ENCODE data around the gene RAX.

Gene RAX

GRCh38 chr18:59272891-59273758 lies at the start of gene RAX:
TSS of gene RAX (minus strand) at chr18:59273454. CDS start at chr18:59273206, 248 bp downstream.
- no peak for DNase-seq (ENCODE audit: low read depth)

DNA sequence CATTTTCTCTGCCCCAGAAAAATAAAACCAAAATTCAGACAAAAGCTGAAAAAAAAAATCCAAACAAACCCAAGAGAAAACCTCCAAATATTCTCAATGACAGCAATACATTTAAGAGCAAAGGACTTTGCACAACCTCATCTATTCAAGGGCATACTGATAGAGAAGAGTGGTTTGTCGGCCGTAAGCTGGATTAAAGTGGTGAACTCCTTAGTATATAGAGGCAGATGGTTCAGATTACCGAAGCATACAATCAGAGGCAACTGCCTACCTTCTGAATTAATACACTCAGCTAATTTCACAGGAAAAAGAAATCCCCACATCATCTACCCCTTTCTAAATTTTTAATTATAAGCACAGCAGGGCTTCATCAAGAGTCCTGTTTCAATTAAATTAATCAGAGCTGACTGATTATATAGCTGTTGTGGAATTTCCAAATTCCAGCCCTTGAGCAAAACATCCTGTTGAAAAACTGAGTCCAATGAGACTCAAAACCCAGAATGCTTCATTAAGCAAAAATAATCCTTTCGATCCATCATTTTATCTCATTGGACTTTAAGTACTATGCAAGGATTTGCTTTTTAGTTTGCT lies 45.3 kb upstream of the RAX start, which contains the start of gene CPLX4:
CPLX4 (minus strand) TSS at position 190 of the 591 bp plus-strand sequence; CDS start at position 3, 187 bp downstream.
- no peak for DNase-seq (ENCODE audit: low read depth)

GRCh38 chr18:59311631-59312030 lies 38.4 kb upstream of the RAX start:
- no peak for DNase-seq (ENCODE audit: low read depth)

DNA sequence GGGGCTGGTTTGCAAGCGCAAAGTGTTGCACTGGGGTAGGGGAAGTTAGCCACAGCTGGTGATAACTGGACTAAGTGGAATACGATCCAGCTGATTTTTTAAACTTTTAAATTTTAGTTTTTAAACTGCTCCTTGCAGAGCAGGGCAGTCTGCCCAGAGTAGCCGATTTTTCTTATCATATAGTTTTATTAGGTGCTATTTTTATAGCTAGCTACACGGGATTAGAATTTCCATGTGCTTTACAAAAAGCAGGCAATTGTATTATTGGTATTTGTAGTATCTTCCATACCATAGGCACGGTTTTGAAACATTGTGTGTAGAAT lies 35.6 kb upstream of the RAX start:
- DNase-seq (ENCODE audit: low read depth), result no peak

GRCh38 chr18:59308248-59308937 lies 35.1 kb upstream of the RAX start:
- peak; percentile 11 for DNase-seq (ENCODE audit: low read depth)

DNA sequence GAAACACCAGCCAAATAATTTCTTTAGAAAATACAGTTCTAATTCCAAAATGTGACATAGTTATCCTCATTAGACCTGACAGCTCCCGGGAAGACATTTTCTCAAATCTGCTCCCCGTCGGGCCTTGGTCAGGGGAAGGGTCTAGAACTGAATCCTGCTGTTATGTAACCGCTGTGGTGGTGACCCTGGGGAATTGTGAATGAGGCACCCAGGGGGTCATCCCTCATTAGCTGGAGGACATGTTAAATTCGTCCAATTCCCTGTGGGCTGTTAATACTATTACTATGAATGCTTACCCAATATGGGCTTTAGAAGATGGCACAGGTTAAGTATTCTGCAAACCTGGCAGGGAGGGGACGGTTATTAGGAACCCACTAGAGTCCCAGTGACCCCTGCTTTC lies 33.4 kb upstream of the RAX start:
- no peak for DNase-seq (ENCODE audit: low read depth)

DNA sequence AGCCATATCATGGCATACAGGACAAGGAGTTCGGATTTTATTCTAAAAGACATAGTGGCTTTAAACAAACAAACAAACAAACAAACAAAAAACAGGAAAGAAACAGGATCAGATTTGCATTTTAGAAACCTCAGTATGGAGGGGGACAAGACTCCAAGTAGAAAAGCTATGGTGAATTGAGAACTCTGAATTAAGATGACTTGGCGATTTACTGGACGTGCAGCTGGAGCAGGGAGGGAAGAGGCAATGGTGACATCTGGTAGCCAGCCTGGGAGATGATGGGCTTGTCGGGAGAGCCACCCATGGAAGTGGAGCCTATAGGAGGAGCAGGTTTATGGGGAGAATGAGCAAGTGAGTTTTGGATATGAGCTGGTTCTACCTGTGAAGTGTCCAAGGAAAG lies 32.0 kb upstream of the RAX start:
- DNase-seq (ENCODE audit: low read depth), result no peak

DNA sequence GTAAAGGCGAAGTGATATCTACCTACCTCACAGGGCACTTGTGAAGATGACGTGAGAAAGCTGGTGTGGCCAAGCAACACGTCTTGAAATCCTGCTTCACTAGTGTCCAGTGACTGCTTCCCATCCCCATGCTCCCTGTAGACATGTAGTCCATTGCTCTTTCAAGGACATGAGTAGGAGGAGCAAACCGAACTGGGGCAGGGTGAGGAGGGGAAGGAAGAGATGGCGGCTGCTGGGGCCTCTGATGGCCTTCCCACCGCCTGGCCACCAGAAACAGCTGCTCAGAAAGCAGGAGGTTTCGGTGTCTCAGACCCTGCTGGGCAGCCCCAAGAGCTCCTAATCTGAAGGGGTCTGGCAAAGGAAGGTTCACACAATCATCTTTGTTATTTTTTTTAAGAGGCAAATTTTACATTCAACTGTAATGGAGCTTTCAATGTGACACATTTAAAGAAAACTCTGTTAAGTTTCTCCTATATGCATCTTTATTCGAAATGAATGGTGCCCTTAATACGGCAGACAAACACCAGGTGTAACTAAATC lies 30.5 kb upstream of the RAX start:
- no peak for DNase-seq (ENCODE audit: low read depth)

GRCh38 chr18:59303006-59303405 lies 29.8 kb upstream of the RAX start:
- DNase-seq (ENCODE audit: low read depth), result no peak

DNA sequence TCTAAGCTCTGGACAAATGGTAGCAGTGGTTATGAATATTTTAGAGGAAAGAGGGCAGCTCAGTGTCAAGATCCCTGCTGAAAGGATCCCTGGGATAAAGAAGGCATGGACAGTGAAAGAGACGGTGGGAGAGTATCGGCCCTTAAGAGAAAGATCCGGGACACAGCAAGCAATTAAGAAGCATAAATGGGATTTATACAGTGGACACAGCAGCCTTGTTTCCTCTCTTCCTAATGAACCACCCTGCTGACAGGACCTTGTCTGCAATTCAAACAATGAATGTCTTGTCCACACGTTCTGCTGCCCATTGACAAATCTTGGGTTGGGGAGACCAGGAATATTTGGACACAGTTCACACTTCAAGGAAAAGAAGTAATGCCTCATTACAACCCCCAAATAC lies 28.7 kb upstream of the RAX start:
- DNase-seq (ENCODE audit: low read depth), result no peak

DNA sequence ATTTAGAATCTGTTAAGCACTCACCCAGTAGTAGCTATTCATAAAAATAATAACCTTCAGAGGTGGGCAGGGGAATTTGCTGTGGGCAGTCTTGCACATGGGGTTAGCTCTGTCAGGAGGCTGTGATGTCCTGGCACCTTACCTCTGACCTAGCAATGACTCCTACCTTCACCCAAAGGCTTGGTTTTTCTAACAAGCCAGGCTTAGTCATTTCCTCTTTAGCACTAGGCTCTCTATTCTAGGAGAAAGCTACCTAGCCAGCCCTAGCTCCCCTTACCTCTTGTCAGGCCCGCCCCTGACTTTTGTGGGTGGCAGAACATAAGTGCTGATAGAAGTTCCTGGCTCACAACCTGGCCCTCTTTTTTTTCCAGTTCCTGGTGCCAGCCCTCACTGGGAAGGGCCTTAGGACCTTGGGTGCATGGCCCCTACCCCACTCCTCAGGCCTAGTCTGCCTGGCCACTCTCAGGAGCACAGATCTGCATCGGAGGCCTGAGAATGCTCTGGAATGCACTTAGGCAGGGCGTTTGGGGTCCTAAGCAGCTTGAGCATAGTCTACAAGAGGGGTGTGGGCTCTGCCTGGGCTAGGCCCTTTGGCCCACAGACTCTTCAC lies 27.5 kb upstream of the RAX start:
- DNase-seq (ENCODE audit: low read depth), result no peak

DNA sequence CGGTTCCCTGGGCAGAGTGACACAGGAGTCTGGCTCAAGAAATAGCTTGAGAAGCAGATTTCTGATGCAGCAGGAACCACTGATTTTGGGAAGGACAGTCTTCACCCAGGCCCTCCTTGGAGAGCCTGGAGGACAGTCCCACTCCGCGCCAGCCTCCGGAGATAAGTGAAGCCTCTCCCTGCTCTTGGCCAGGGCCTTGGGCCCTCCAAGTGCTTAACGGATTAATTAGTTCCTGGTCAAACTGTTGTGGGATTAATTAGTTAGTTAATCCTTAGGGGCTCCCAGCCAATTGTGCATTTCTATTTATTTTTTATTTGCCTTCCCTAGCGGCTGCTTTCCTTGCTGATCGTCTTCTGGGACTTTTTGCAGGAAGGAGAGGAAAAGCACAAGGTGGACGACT lies 25.6 kb upstream of the RAX start:
- DNase-seq (ENCODE audit: low read depth), result no peak

GRCh38 chr18:59293317-59293716 lies 20.1 kb upstream of the RAX start:
- DNase-seq (ENCODE audit: low read depth), result no peak

DNA sequence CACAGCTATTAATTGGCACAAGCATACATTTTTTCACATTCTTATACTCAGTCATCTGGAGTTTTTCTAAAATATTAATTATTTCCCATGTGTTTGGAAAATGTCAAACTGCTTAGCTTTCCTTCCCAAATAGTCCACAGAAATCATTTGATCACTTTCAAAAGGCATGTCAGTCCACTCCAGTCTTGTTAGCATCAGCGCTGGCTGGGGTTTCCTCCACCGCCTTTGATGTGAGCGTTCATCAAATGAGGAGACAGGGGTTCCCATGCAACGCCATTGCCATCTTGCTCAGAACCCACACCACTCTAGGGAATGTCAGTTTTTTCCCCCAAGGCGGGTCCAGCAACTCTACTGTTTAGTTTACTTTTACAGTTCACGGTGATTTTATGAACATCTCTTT lies 13.1 kb upstream of the RAX start:
- DNase-seq (ENCODE audit: low read depth), result no peak

GRCh38 chr18:59282341-59282740 lies 9.1 kb upstream of the RAX start:
- DNase-seq (ENCODE audit: low read depth), result no peak

GRCh38 chr18:59279722-59280121 lies 6.5 kb upstream of the RAX start:
- DNase-seq (ENCODE audit: low read depth), result no peak

DNA sequence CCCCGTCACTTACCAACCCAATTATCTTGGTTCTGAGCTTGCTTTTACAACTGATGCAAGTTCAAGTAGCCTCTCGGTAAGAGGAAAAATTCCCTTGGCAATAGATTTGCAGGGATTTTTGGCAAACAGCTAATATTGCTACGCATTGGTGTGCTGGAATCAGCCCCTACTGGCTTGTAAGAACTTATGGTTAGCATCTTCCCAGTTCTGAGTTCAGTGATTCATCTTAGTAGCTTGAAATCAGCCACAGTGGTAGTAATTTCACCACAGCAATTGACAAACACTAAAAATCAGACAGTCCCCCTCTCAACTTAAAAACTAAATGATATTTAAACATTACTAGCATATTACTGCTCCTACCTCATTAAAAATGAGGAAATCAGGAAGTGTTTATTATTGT lies 5.9 kb upstream of the RAX start:
- DNase-seq (ENCODE audit: low read depth), result no peak

GRCh38 chr18:59278793-59279192 lies 5.5 kb upstream of the RAX start:
- DNase-seq (ENCODE audit: low read depth), result no peak

DNA sequence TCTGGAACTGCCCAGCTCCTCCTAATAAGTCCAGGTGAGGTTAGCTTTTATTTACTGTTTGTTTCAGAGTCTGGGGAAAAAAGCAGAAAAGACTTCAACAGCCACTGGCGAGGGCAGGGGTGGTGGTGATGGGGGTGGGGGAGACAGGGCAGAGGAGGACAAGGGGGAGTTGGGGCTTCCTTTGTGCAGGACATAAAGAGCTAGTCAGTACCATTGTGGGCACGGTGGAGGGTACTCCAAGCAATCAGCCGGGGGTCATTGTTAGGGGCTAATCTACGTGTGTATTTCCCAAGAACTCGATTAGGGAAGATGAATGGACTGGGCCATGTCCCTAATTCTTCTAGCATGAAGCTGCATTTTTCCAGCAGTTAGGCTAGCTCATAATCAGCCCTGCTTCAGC lies 2.8 kb upstream of the RAX start:
- no peak for DNase-seq (ENCODE audit: low read depth)

DNA sequence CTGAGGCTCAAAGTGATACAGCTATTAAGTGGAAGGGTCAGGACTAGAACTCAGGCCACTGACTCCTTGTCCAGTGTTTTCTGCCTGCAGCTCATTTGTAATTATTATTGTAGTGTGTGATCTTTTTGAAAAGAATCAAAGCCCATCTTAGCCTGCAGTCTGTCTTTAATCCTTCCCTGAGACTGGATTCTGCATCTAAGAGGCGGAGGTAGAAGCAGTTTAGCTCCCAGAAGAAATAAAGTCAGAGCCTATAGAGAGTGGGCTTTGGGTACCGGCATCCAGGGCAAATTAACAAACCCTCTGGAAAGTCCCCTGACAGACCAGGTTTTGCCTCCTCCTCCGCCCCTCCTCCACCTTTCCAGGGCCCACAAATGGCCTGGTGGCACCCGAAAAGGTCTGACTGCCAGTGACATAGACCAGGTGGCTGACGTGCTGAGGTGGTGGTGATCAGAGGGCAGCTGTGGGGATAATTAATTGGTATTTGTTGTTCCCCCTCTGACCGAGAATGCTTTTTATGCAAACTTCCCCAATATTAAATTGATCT lies 2.2 kb upstream of the RAX start:
- no peak for DNase-seq (ENCODE audit: low read depth)

GRCh38 chr18:59274533-59274928 lies 1.3 kb upstream of the RAX start:
- no peak for DNase-seq (ENCODE audit: low read depth)

Data from CMK (cell line).